ENCODE data around the gene CXCL12. TPM values are rescaled to one million over a fixed set of nuclear protein-coding genes. Genes with fewer than 3 reads are reported as not detected.

The CXCL12 gene
- total and polyA plus RNA-seq, 2 experiments from 2014 or later: 341 to 609 TPM

DNA sequence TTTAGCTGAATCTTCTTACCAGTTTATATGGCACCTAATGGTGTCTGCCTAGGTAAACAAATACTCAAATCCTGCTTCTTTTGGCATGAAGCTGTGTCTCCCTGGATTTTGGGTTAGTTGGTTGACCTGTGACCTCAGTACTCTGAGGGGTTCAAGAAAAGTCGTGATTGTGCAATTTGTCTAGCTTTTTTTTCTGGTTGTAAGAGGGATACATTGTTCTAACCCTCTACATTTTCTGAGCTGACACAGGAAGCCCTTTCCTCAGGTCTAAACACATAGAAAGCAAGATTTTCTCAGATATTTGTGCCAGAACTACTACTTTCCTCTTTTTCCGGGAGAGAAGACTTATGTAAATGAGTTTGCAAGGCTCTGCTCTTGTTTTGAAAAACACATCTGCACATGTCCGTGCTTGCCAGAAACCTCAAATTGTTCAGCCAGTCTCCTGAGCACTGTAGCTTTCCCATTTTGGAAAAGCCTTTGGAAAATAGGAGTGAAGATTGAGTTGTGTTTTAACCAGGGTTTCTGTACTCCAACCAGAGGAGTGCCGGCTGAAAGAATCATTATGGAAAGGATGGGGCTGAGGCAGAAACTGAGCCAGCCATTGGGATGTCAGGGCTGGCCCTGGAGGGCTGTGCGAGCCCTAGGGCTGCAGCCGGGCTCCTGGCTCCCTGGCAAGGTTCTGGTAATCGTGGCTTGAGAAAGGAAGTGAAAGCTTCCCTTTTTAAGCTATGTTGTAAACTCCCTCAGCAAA, 31.3 kb upstream of the CXCL12 start:
- Histone ChIP-seq H2AFZ (peak overlapping the region; percentile 51), H3K79me2 (ENCODE audit: insufficient read depth) (no peaks in the 10 kb centered on the region), H3K4me1 (ENCODE audit: insufficient read depth) (0 out of 2 replicates have a peak, but pooled peaks cover 4% of the 10 kb centered on the region), H3K36me3 (ENCODE audit: low read depth) (no peaks in the 10 kb centered on the region), H4K20me1 (ENCODE audit: insufficient read depth) (no peaks in the 10 kb centered on the region), H3K9ac (no peak overlapping the region), H3K27ac (no peak overlapping the region), H3K4me2 (ENCODE audit: unreplicated experiment) (no peak overlapping the region), H3K4me3 (no peak overlapping the region), H3F3A (ENCODE audit: insufficient read depth) (no peaks in the 10 kb centered on the region), H3K9me2 (ENCODE audit: insufficient read depth) (no peaks in the 10 kb centered on the region), H3K27me3 (replicated peaks; ENCODE audit: insufficient read depth) (peaks cover 4% of the 10 kb centered on the region; the same call in 1 of the 2 replicates), H3K9me3 (ENCODE audit: low read depth) (no peaks in the 10 kb centered on the region)
- in situ Hi-C loops (cut with MboI): no loop called here
- no peak for DNase-seq
- TF ChIP-seq EZH2phosphoT487 (IDR thresholded peaks at IDR 0.05; ENCODE audit: insufficient read depth, low read depth): no peak
- TF ChIP-seq EZH2 (IDR thresholded peaks at IDR 0.05; ENCODE audit: insufficient read depth, poor library complexity, severe bottlenecking): no peak
- 11 to 13% methylated on average over 7 of the region's 7 CpGs for WGBS, 2 experiments (ENCODE audit: low coverage in 1 of 2, low lambda C conversion rate in 2 of 2, missing lambda C conversion rate in 2 of 2)

DNA sequence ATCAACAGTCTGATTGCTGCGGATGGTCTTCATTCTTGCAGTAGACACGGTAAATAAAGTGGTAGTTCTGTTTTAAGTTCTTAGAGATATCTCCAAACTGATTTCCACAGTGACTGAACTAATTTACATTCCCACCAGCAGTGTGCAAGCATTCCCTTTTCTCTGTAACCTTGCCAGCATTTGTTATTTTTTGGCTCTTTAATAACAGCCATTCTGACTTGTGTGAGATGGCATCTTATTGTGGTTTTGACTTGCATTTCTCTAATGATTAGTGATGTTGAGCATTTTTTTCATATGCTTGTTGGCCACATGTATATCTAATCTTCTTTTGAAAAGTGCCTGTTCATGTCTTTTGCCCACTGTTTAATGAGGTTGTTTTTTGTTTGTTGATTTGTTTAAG, 30.2 kb upstream of the CXCL12 start:
- H3K27me3 ChIP-seq (replicated peaks; ENCODE audit: insufficient read depth): peaks cover 4% of the 10 kb centered on the region; the same call in 1 of the 2 replicates
- H3K4me3 ChIP-seq: no peak overlapping the region
- H3F3A ChIP-seq (ENCODE audit: insufficient read depth): no peaks in the 10 kb centered on the region
- H3K4me1 ChIP-seq (ENCODE audit: insufficient read depth): 0 out of 2 replicates have a peak, but pooled peaks cover 4% of the 10 kb centered on the region
- H3K79me2 ChIP-seq (ENCODE audit: insufficient read depth): no peaks in the 10 kb centered on the region
- TF ChIP-seq EZH2phosphoT487 (IDR thresholded peaks at IDR 0.05; ENCODE audit: insufficient read depth, low read depth) (no peak), EZH2 (IDR thresholded peaks at IDR 0.05; ENCODE audit: insufficient read depth, poor library complexity, severe bottlenecking) (no peak)
- no peaks in the 10 kb centered on the region for H3K36me3 ChIP-seq (ENCODE audit: low read depth)
- no peaks in the 10 kb centered on the region for H4K20me1 ChIP-seq (ENCODE audit: insufficient read depth)
- H3K9me2 ChIP-seq (ENCODE audit: insufficient read depth): no peaks in the 10 kb centered on the region
- H3K9ac ChIP-seq: no peak overlapping the region
- no peak overlapping the region for H3K4me2 ChIP-seq (ENCODE audit: unreplicated experiment)
- H2AFZ ChIP-seq: no peak overlapping the region
- WGBS, 2 experiments (ENCODE audit: low coverage in 1 of 2, low lambda C conversion rate in 2 of 2, missing lambda C conversion rate in 2 of 2): 87 to 92% methylated on average over 2 of the region's 2 CpGs
- no peaks in the 10 kb centered on the region for H3K9me3 ChIP-seq (ENCODE audit: low read depth)
- no peak overlapping the region for H3K27ac ChIP-seq
- in situ Hi-C loops (cut with MboI): no loop called here
- no peak for DNase-seq

DNA sequence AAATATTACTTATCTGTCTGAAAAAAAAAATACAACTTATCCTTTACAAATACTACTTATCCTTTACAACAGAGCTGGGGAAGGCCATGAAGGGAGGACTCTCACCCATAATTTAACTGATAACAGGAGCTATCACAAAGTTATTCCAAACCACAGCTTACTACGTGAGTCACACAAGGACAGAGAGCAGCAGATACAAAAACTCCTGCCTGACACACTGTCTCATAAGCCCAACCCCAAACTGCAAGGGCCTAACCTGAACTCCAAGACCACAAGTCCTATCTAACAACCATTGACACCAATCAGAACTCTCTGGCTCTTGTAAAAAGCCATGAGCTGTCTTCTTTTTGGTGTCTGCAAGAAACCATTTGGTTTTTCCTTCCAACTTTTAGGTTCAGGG, 28.5 kb upstream of the CXCL12 start:
- in situ Hi-C loops (cut with MboI): no loop called here
- no peaks in the 10 kb centered on the region for H3K9me3 ChIP-seq (ENCODE audit: low read depth)
- H4K20me1 ChIP-seq (ENCODE audit: insufficient read depth): no peaks in the 10 kb centered on the region
- H3K27me3 ChIP-seq (replicated peaks; ENCODE audit: insufficient read depth): 0 out of 2 replicates have a peak, but pooled peaks cover 11% of the 10 kb centered on the region
- TF ChIP-seq EZH2 (IDR thresholded peaks at IDR 0.05; ENCODE audit: insufficient read depth, poor library complexity, severe bottlenecking): no peak
- no peaks in the 10 kb centered on the region for H3K9me2 ChIP-seq (ENCODE audit: insufficient read depth)
- no peak for DNase-seq
- H3F3A ChIP-seq (ENCODE audit: insufficient read depth): no peaks in the 10 kb centered on the region
- H3K4me3 ChIP-seq: no peak overlapping the region
- no peak overlapping the region for H3K27ac ChIP-seq
- H3K4me2 ChIP-seq (ENCODE audit: unreplicated experiment): no peak overlapping the region
- 0 out of 2 replicates have a peak, but pooled peaks cover 4% of the 10 kb centered on the region for H3K4me1 ChIP-seq (ENCODE audit: insufficient read depth)
- no peaks in the 10 kb centered on the region for H3K79me2 ChIP-seq (ENCODE audit: insufficient read depth)
- no peak overlapping the region for H3K9ac ChIP-seq
- H2AFZ ChIP-seq: no peak overlapping the region
- no peaks in the 10 kb centered on the region for H3K36me3 ChIP-seq (ENCODE audit: low read depth)
- WGBS, 2 experiments (ENCODE audit: low coverage in 1 of 2, low lambda C conversion rate in 2 of 2, missing lambda C conversion rate in 2 of 2): 58 to 84% methylated on average over 1 of the region's 1 CpG

DNA sequence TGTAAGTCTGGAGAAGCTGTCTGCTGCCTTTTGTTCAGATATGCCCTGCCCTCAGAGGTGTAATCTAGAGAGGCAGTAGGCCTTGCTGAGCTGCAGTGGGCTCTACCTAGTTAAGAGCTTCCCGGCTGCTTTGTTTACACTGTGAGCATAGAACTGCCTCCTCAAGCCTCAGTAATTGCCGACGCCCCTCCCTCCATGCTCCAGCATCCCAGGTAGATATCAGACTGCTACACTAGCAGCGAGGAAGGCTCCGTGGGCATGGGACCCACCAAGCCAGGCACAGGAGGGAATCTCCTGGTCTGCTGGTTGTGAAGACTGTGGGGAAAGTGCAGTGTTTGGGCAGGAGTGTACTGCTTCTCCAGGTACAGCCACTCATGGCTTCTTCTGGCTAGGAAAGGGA, 26.4 kb upstream of the CXCL12 start:
- no peak overlapping the region for H2AFZ ChIP-seq
- H3K4me1 ChIP-seq (ENCODE audit: insufficient read depth): 0 out of 2 replicates have a peak, but pooled peaks cover 2% of the 10 kb centered on the region
- in situ Hi-C loops (cut with MboI): no loop called here
- no peaks in the 10 kb centered on the region for H3K36me3 ChIP-seq (ENCODE audit: low read depth)
- no peaks in the 10 kb centered on the region for H3F3A ChIP-seq (ENCODE audit: insufficient read depth)
- no peaks in the 10 kb centered on the region for H3K9me2 ChIP-seq (ENCODE audit: insufficient read depth)
- no peak for TF ChIP-seq EZH2 (IDR thresholded peaks at IDR 0.05; ENCODE audit: insufficient read depth, poor library complexity, severe bottlenecking)
- no peak for TF ChIP-seq EZH2phosphoT487 (IDR thresholded peaks at IDR 0.05; ENCODE audit: insufficient read depth, low read depth)
- H3K27ac ChIP-seq: no peak overlapping the region
- no peak for DNase-seq
- no peaks in the 10 kb centered on the region for H4K20me1 ChIP-seq (ENCODE audit: insufficient read depth)
- H3K9me3 ChIP-seq (ENCODE audit: low read depth): no peaks in the 10 kb centered on the region
- H3K79me2 ChIP-seq (ENCODE audit: insufficient read depth): no peaks in the 10 kb centered on the region
- H3K4me2 ChIP-seq (ENCODE audit: unreplicated experiment): no peak overlapping the region
- 93 to 94% methylated on average over 5 of the region's 5 CpGs for whole genome bisulfite sequencing, 2 experiments (ENCODE audit: low coverage in 1 of 2, low lambda C conversion rate in 2 of 2, missing lambda C conversion rate in 2 of 2)
- no peak overlapping the region for H3K4me3 ChIP-seq
- H3K9ac ChIP-seq: no peak overlapping the region
- H3K27me3 ChIP-seq (replicated peaks; ENCODE audit: insufficient read depth): 0 out of 2 replicates have a peak, but pooled peaks cover 11% of the 10 kb centered on the region
